ENCODE measurements around the gene PLEKHA6.

- TF ChIP-seq CTCF (IDR thresholded peaks at IDR 0.05; ENCODE audit: poor library complexity, severe bottlenecking) = no peak
- TF ChIP-seq EZH2 (IDR thresholded peaks at IDR 0.05; ENCODE audit: borderline replicate concordance, insufficient read depth, low read length, poor library complexity, severe bottlenecking) = no peak
- TF ChIP-seq EP300 (conservative IDR thresholded peaks at IDR 0.05; ENCODE audit: poor library complexity, severe bottlenecking) = no peak
- no peak for TF ChIP-seq POLR2AphosphoS5 (IDR thresholded peaks at IDR 0.05)
- TF ChIP-seq, protein P1, sequence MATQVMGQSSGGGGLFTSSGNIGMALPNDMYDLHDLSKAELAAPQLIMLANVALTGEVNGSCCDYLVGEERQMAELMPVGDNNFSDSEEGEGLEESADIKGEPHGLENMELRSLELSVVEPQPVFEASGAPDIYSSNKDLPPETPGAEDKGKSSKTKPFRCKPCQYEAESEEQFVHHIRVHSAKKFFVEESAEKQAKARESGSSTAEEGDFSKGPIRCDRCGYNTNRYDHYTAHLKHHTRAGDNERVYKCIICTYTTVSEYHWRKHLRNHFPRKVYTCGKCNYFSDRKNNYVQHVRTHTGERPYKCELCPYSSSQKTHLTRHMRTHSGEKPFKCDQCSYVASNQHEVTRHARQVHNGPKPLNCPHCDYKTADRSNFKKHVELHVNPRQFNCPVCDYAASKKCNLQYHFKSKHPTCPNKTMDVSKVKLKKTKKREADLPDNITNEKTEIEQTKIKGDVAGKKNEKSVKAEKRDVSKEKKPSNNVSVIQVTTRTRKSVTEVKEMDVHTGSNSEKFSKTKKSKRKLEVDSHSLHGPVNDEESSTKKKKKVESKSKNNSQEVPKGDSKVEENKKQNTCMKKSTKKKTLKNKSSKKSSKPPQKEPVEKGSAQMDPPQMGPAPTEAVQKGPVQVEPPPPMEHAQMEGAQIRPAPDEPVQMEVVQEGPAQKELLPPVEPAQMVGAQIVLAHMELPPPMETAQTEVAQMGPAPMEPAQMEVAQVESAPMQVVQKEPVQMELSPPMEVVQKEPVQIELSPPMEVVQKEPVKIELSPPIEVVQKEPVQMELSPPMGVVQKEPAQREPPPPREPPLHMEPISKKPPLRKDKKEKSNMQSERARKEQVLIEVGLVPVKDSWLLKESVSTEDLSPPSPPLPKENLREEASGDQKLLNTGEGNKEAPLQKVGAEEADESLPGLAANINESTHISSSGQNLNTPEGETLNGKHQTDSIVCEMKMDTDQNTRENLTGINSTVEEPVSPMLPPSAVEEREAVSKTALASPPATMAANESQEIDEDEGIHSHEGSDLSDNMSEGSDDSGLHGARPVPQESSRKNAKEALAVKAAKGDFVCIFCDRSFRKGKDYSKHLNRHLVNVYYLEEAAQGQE (IDR thresholded peaks at IDR 0.05; ENCODE audit: borderline replicate concordance) = no peak
- no peak for TF ChIP-seq TAF1 (IDR thresholded peaks at IDR 0.05; ENCODE audit: low read depth)
- TF ChIP-seq MXI1 (conservative IDR thresholded peaks at IDR 0.05; ENCODE audit: poor library complexity, severe bottlenecking) = no peak
Measured at GRCh38 chr1:204271970-204272369, 87.8 kb downstream of the PLEKHA6 start.

Measured in neural cell (in vitro differentiated cells).